Stimulated activated naive CD4-positive, alpha-beta T cell (primary cell): Measurements from ENCODE around the gene DNER.

Experiments used
- DNase-seq, 6 experiments: peaks; one replicate each; lab custom pipeline; 2025; lab: John Stamatoyannopoulos, UW

DNER gene

GRCh38 chr2:229489016-229489415, 225.3 kb downstream of the DNER start:
- no peak for DNase-seq

GRCh38 chr2:229488232-229488631, 226.1 kb downstream of the DNER start:
- DNase-seq: no peak

- no peak for DNase-seq
These were observed 227.7 kb downstream of the DNER start for GRCh38 chr2:229486673-229487072.

- no peak for DNase-seq
These were observed 228.5 kb downstream of the DNER start for GRCh38 chr2:229485857-229486256.

DNA sequence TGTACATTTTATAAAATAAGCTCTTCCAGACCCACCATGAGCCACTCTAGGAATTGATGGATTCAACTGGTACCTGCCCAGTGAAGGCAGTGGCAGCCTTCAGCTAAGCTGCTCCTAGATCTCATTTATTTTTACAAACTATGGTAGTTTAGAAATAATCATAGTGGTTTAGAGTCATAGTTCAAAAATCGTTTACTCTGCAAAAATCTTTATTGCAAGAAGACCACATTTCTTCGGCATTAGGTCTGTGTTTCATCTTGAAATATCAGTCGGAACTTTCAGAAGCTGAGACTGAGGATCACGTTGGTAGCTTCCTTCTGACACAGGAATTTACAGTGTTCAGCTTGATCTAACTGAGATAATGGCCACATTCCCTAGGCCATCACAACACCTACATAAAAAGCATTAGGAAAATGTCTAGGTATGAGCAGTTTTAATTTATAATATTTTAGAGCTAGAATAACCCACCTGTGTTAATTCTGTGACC, 237.0 kb downstream of the DNER start:
- DNase-seq: no peak

- DNase-seq: no peak
These were observed 238.6 kb downstream of the DNER start for GRCh38 chr2:229475778-229476177.

GRCh38 chr2:229474125-229474524, 240.2 kb downstream of the DNER start:
- DNase-seq: no peak

- no peak for DNase-seq
These were observed 243.6 kb downstream of the DNER start for GRCh38 chr2:229470781-229471180.

DNA sequence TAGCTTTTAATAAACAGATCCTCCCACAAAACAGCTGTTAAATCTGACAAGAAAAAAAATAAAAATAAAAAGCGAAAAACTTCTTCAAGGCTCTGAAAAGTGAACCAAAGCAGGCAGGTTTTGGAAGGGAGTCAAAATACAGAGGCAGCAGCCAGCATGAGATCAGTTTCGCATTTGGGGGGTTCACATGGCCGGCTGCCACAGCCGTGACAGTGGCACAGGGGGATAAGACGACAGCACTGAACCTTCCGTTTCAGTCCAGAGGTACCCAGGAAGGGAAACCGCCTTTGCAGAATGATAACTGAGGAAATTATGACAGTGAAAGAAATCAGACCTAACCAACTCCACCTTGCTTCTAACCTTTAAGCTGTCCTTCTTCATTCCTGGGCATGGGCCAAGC, 246.6 kb downstream of the DNER start:
- no peak for DNase-seq

DNA sequence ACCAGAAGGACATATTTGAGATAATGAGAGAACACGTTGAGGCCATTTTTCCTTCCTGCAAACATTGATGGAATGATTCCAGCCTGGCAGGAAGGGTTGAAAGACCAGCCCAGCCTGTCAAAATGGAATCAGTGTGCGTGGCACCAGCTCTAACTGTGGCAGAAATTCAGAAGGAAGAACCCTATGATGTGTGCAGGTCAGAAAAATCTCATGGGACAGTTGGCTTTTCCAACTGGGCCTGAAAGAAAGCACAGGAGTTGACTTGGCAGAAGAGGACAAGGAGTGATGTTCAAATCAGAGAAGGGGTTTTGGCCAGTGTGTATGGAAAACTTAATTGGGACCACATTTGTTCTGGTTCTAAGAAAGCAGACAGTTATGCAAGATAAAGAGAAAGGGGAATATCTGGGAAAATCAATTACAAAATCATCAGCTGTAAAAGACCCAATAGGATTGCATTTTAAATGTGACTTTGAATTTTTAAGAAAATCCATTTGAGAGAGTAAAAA, 250.5 kb downstream of the DNER start:
- no peak for DNase-seq

DNA sequence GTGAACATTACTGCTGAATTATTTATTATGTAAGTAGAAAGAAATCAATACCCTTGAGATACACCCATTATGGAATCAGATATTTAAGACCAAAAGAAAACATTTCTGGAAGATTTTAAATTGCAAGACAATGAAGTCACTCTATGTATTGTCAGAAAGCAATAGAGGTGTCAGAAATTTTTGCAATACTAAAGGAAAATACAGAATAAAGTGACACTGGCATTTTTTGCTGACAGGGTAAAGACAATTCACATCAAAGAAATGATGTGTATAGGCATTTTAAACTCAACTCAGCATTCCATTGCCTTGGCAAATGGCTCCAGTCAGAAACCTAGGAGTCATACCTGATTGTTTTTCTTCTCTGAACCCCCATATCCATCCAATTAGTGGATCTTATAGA, 252.2 kb downstream of the DNER start:
- DNase-seq: no peak

DNA sequence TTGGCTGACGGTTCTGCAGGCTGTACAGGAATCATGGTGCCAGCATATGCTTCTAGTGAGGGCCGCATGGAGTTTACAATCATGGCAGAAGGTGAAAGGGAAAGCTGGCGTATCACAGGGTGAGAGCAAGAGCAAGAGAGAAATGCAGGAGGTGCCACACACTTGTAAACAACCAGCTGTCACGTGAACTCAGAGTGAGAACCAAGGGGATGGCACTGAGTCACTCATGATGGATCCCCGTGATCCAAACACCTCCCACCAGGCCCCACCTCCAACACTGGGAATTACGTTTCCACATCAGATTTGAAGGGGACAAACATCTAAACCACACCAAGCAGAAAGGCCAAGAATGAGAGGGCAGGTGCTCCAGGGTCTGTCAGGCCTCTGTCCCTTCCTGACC, 258.3 kb downstream of the DNER start:
- DNase-seq: no peak

GRCh38 chr2:229454934-229455631, 259.3 kb downstream of the DNER start:
- DNase-seq: no peak

DNA sequence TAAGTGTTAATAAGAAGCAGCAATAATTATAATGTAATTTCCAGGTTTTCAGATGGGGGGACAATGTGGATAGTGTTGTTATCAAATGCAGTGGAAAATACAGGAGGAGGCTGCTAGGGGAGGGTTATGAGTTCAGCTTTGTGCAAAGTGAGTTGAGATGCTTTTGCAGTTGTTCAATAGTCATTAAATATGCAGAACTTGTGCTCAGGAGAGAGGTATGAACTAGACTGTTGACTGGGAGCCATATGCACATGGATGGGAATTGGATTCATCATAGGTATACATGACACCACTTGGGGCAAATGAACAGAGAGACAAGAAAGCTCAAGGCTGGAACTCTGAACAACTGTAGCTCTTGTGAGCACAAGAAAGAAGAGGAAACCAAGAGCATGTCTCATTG, 261.1 kb downstream of the DNER start:
- DNase-seq: no peak

DNA sequence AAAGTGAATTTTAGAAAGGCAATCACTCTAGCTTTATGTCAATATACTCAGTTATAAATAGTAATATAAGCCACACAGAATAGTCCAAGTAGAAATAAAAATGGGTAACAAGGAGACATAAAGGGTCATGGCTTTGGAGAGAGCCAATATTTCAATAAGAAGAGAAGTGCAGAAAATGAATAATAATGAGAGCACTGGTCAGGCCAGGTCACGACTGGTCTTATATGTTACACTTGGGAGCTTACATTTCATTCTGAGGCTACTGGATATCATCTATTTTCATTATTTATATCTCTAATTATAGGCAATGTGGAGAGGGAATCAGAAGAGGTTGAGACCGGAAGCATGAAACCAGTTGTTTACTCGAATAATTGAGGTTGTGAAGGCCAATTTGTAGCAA, 262.5 kb downstream of the DNER start:
- no peak for DNase-seq

- no peak for DNase-seq
These were observed 267.1 kb downstream of the DNER start for GRCh38 chr2:229447227-229447626.

- no peak for DNase-seq
These were observed 268.0 kb downstream of the DNER start for GRCh38 chr2:229446350-229446749.

GRCh38 chr2:229445501-229446211, 268.7 kb downstream of the DNER start:
- no peak for DNase-seq

DNA sequence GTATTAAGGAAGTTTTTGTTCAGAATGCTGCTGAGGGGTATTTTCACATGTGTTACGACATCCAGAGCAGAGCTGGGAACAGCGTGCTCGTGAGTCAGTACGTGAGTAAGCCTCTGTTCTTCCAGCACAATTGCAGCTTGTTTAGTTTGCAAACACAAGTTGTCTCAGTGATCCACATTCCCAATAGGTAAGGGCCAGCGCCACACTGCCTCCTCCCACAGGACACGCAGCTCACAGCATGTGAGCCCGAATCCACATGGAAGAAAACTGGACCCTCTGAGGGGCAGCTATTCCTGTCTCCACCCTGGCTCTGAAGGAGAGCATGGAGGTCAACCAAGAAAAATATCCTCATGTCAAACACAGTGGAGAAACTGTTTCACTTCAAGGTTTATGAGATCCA, 269.3 kb downstream of the DNER start:
- DNase-seq: no peak

DNA sequence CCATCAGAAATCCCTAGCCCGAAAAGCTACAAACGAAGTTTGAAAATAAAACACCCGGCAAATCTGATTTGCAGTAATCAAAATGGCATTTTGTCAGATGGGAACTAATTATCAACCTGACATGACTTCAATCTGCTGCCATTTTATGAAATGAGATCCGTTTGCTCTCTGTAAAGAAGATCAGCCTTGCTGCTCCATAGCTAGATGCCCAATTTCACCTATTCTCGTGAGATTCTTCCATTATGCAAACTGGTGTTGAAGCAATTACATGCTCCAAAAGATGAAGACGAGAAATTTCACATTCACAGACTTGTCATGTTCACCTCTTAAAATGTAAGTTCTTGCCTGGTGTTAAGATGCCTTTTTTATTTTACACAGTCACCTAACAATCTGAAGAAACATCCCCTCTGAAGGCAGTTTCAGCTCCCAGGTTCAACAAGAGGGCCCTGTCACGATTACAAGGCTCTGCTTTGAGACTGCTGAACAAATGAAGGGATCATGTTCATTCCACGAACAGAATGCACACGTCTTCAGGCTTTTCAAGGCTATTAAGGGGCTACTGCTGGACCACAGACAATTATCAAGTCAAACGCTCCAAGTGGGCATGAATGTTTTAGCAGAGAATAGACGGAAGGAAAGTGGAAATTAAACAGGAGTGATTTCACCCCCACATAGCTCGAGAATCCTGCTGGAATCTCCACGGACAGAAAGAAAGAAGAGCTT, 270.6 kb downstream of the DNER start:
- no peak for DNase-seq

DNA sequence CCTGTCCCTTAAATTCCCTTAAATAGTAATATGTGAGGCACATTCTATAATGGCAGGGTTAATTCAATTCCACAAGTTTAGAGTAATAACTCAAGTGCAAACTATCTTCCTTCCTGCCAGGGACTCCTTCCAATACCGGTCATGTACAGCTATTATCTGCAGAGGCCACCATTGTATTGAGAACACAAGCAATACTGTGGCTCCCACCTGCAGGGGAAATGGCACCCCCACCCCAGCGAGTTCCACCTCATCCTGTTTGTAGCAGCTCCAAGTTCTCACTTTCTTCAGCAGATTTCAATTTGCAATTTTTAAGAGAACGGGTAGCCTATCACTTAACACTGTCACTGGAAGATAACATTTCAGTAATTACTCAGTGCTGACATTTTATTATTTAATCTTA, 271.2 kb downstream of the DNER start:
- no peak for DNase-seq

- no peak for DNase-seq
These were observed 275.8 kb downstream of the DNER start for GRCh38 chr2:229438430-229439159.
